Measurements from ENCODE around the gene USP6.
"Not testable (repeated sequence)": the region's sequence is repeated elsewhere in the genome, so short reads cannot be mapped to it uniquely, and the experiment has no call there.

Gene USP6

GRCh38 chr17:5115673-5116651, at the start of gene USP6:
Gene USP6, plus strand, starts transcription at chr17:5116032. Its CDS starts 14,336 bp downstream, at chr17:5130368.
- no peak for DNase-seq

DNA sequence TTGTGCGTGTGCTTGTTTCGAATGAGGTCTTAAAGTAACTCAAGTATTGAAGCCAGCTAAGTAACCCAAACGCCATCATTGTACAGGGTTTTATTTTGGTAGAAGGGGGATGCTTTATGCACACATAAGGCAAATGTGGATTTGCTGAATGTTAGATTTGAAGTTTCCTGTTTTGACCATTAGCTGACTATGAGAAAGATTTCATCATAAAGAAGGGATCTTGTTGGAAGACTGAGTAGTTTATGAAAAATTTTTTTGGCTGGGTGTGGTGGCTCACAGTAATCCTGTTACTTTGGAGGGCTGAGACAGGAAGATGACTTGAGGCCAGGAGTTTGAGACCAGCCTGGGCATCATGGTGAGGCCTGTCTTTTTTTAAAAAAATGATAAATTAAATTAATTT, 47.6 kb upstream of the USP6 start:
- DNase-seq: no peak

DNA sequence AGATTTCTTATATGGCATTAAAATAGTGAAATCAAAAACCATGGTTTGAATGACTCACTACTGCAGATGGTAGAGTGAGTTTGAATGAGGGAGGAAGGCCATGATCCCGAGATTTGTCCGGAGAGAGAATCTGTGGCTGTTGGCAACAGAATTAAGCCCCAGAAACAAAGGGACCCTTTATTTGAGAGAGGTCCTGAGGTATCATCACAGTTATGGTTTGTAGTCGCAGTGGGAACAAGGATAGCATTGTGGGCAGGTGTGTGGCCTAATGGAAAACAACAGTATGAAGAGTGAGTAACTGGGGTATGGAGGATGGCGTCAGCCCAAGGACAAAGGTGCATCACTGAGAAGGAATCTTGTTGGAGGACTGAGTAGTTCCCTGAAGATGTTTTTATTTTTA, 46.1 kb upstream of the USP6 start:
- DNase-seq: no peak

DNA sequence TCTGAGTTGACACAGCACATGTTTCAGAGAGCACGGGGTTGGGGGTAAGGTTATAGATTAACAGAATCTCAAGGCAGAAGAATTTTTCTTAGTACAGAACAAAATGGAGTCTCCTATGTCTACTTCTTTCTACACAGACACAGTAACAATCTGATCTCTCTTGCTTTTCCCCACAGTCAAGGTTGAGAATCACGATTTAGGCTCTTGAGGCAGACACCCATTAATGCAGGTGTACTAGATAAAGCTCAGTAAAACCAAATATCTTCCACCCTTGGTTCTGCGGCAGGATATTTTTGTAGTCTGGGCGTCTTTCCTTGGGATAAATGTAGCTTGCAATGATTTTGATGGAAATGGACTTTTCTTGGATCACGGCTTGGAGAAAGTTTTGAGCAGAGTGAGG, 40.4 kb upstream of the USP6 start:
- DNase-seq: not testable (repeated sequence)

- not testable (repeated sequence) for DNase-seq
These were observed 38.6 kb upstream of the USP6 start for GRCh38 chr17:5077275-5077674.

- DNase-seq: no peak
These were observed 38.1 kb upstream of the USP6 start for GRCh38 chr17:5077781-5078105.

DNA sequence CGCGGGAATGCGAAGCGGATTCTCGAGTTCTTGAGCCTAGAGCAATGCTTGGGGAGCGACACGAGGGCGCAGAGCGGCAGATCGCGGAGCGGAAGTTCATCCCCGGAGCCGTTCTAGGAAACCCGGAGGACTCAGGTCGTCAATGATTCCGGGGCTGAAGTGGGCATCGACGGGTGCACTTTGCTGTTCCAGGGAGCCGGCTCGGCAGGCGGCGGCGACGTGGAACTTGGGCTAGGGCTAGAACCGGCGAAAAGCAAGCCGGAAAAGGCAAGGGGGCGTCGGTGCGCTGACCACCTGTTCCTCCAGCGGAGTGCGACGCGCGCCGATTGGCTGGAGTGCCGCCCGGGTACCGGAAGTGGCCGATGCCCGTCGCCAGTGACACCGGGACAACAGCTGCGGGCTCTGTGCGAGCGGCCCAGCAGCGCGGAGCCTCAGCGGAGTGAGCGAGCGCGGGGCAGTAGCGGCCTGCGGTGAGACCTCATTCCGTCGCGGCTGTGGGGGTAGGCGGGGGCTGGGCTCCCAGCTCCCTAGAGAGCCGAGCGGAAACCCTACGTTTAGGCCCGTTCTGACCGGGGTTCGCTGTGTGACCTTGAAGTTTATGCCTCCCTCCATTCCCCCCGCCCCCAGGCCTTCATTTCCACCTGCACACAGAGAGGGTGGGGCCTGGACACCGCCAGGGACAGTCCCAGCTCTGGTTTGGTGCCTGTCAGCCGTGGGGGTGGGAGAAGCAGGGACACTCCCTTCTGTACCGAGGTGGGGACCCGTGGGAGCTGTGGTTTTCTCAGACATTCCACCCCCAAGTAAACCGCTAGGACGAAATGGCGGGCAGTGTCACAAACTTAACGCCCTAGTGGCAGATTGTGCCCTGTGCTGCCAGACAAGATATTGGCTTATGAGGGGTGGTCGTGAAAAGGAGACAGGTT, 37.5 kb upstream of the USP6 start, which contains the start of gene ZFP3:
ZFP3 (plus strand) TSS at position 362 of the 923 bp plus-strand sequence. CDS start 13,038 bp downstream, outside the sequence.
- peak; percentile 67 to 75 for DNase-seq

GRCh38 chr17:5080591-5080990, 35.2 kb upstream of the USP6 start:
- DNase-seq: no peak

- DNase-seq: no peak
These were observed 23.4 kb upstream of the USP6 start for GRCh38 chr17:5092218-5093010.

DNA sequence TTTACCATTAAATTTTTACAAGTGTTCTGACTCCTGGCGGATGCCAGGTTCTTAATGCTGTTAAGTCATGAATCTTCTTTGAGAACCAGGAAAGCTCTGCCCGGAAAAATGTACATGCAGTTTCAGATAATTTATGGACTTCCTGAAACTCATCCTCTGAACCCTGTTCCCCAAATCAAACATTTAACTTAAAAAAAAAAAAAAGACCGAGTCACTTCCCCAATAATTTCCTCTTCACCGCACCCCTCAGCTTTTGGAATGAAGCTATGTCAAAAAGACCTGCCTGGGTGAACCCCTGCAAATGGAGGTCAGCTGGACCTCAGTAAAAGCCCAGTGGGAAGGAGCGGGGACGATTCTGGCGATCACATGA, 19.1 kb upstream of the USP6 start:
- DNase-seq: no peak

DNA sequence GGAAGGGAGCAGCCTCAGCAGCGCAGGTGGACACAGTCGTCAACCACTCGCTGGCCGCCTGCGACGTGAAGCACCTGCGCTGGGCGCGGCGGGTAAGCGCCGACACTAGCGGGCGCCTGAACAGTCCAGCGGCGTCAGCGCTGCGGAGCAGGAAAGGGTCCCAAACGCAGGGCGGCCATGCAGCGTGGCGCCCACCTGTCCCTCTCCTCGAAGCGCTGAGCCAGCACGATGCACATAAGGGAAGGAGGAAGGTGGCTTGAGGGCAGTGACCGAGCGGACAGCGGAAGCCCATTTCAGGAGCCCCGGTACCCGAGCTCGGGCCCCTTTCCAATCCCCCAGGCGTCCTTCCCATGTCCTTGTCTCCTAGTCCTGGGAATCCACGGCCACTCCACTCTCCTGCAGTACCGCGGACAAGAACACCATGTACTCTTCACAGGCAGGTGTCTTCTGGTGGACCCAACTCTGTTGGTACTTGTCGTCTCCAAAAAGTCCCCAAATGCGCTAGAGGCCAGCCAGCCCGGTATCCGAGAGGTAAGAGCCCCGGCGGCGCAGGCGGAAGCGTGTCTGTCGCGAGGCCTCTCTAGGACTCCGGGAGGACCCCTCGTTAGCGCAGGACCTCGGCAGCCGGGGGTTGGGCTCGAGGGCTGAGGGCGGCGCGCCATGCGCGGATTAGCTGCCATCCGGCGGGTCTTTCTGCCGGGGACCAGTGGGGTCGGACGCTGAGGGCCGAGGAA, 18.6 kb upstream of the USP6 start:
- peak in 1 of 2 experiments; percentile 5 for DNase-seq

GRCh38 chr17:5099271-5099670, 16.6 kb upstream of the USP6 start:
- DNase-seq: no peak

GRCh38 chr17:5100832-5101231, 15.0 kb upstream of the USP6 start:
- no peak for DNase-seq

DNA sequence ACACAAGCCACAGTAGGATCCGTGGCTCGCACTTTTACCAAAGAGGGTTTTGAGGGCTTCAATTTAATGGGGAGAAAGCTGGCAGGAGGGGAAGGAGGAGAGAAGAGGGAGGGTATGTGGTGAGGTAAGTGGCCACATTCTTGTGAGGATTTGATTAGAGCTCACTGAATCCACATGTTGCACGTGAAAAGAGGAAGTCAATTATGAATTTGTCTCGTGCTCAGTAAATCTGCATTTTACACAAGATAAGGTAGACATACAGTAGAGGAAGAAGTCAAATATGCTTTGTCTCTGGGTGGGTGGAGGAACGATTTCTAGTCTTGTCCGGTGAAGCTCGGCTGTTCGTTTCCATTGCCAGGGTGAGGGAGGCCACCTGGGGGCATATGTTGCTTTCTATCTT, 5.0 kb upstream of the USP6 start:
- no peak for DNase-seq

DNA sequence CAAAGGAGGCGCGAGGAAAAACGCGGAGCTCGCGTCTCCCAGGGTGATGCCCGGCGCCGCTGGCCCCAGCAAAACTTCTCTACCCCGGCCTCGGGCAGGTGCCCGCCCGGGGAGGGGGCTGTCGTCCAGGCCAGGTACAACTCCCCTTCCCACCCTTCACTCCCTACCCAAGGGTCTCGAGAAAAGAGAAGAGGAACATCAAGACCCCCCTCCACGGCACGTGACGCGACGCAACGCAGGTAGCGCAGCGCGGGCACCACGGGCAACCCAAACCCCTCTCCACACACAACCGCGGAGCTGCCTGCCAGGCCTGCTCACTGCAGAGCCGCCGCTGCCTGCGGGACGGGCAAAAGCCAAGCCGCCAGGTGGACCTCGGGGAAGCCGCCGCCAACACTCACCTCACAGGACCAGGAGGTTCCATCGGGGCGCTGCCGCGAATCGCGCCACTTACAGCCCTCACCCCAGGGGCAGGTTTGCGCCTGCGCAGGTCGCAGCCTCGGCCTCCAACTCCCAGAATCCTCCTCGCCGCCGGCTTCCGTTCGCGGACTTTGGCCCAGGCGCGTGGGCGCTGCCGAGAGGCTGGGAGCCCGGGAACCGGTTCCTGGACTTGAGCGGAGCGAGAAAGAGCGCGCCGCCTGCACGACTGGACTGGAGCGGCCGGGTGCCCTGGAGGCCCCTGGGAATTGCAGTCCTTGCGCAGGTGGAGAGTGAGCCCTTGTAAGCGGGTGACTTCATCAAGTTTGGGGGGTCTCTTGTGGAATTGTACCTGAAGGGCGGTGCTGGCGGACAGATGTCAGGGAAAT, 4.2 kb upstream of the USP6 start, which contains the start of gene ZNF232:
ZNF232 (minus strand) TSS at position 477 of the 803 bp plus-strand sequence; CDS start at position 421, 56 bp downstream.
- peak; percentile 83 to 85 for DNase-seq

- DNase-seq: no peak
These were observed 2.4 kb downstream of the USP6 start for GRCh38 chr17:5118219-5118618.

DNA sequence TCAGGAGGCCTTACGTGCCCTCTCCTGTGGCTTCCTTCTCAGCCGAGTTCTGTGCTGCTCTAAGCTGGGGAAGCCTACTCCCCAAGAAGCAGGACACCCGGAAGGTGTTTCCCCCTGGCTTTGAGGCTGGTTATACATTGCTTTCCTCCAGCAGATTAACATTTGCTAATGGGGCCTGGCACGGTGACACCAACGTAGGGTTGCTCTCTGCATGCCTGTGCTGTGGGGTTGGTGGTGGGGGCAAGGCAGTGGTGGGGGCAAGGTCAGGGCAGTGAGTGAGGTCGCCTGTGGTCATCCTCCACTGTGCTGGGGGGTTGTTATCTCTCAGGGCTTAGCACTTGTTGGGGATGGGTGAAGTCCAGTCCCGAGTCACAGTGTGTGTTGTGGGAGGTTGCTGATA, 4.2 kb downstream of the USP6 start:
- DNase-seq: no peak

DNA sequence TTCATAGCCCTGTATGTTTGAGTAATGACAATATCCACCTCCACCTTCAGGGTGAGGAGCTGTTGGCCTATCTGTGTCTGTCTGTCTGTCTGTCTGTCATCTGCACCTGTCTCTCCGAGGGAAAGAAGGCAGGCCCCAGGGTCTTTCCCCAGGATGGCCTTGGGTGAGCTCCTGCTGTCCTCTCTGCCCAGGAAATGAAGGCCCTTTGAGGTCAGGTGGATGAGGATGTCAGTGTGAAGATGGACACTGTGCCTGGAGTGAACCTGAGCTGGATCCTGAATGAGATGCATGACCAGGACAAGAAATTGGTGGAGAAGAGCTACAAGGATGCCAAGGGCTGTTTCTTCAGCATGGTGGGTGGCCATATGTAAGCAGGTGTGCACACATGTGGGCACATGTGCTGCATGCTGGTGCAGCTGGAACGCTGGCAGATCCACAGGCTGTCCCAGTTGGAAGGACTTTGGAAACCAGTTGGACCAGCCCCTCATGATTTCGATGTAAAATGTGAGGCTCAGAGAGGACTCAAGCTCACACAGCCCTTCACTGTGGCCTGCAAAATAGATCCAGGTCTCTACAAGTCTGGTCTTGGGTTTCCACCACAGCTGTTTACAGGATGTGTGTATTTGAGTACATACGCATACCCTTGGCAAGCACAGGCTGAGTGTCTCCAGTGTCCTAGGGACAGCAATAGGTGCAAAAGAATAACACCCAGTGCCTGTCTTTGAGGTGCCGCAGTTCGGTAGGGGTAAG, 4.8 kb downstream of the USP6 start:
- not testable (repeated sequence) for DNase-seq

GRCh38 chr17:5121186-5121841, 5.5 kb downstream of the USP6 start:
- DNase-seq: no peak

- not testable (repeated sequence) for DNase-seq
These were observed 6.2 kb downstream of the USP6 start for GRCh38 chr17:5122056-5122455.
